Right lobe of liver (tissue), 6 donors: Measurements from ENCODE around the gene HORMAD2. TPM values are rescaled to one million over a fixed set of nuclear protein-coding genes. Genes with fewer than 3 reads are reported as not detected.

Source experiments
- ATAC-seq, 4 donors: fragments of 200-7000 bp; cut with Tn5 transposase; one replicate each; pipeline ENCODE4 v1.9.1; 2020; ENCODE audit warnings: mild to moderate bottlenecking in 4 of 4, moderate library complexity in 4 of 4
- DNase-seq, 3 donors: peaks; one replicate each; pipeline ENCODE4 v3.0.0-alpha.2; 2020
- H3K27ac ChIP-seq, 3 donors: fragments of 200-600 bp; one replicate each; pipeline ENCODE4 v1.8.0; 2022
- H3K27me3 ChIP-seq, 2 donors: fragments of 200-600 bp; one replicate each; pipeline ENCODE4 v1.8.0; 2022
- H3K36me3 ChIP-seq, 4 donors: fragments of 200-600 bp; sonication (generic) in 1 of 4; one replicate each; pipeline versions ENCODE4 v1.5.1 to v1.8.0; 2017 to 2022; ENCODE audit warnings: control low read depth in 1 of 4
- H3K4me1 ChIP-seq, 4 donors: fragments of 200-600 bp; sonication (generic) in 1 of 4; one replicate each; pipeline versions ENCODE4 v1.5.1 to v1.8.0; 2017 to 2022; ENCODE audit warnings: control low read depth in 1 of 4
- H3K4me3 ChIP-seq, 3 donors: fragments of 200-600 bp; one replicate each; pipeline ENCODE4 v1.8.0; 2022
- H3K9me3 ChIP-seq, 4 donors: fragments of 200-600 bp; sonication (generic) in 1 of 4; one replicate each; pipeline versions ENCODE4 v1.5.1 to v1.8.0; 2017 to 2022; ENCODE audit warnings: control low read depth in 1 of 4
- POLR2A ChIP-seq: fragments of 450-650 bp; IDR thresholded peaks from one replicate; pipeline ENCODE4 v1.6.1; 2017; ENCODE audit warnings: antibody characterized with exemption, mild to moderate bottlenecking
- WGBS: methylation state at CpG from one replicate; pipeline ENCODE4 v1.1.6; 2018; ENCODE audit warnings: low coverage, low lambda C conversion rate; ENCODE audit not compliant: insufficient coverage; ENCODE audit errors: missing lambda C conversion rate; 5-methylcytosine and 5-hydroxymethylcytosine counted together
- intact Hi-C, 2 donors: fragments of 100-400 bp; cut with DNase I; formaldehyde crosslinking; loops; one replicate each; pipeline versions ENCODE4 v1.11.2 to v1.14.1; 2022
- total RNA-seq, 6 experiments: library from RNA; depleted of rRNA in 2 of 6; stranded (reverse); fragments of >200 nt in 2 of 6; fragmentation: NEBNext Ultra II Directional in 3 of 6; extraction: Animal tissue kit (Norgen Biotek cat#: 25700) in 3 of 6; gene quantifications; one replicate each; pipeline versions ENCODE4 v1.1.0 to v1.2.4, GENCODE V29; 2016 to 2023
- TF ChIP-seq, protein P1 (sequence below), 4 donors: fragments of 200-600 bp in 3 of 4; fragments of 450-650 bp in 1 of 4; IDR thresholded peaks; one replicate each; pipeline versions ENCODE4 v1.5.1 to v1.8.0; 2016 to 2022; ENCODE audit warnings: antibody characterized with exemption in 4 of 4, mild to moderate bottlenecking in 2 of 4
- donor health status: DM: no; HTN: yes; CAD: no.
- donor health status: DM: no; HTN: no; CAD: no.
- donor health status: DM: no; HTN: no; CAD: no.
- donor health status: DM: no; HTN: yes; CAD: no.
- donor health status: DM: no; HTN: yes; CAD: no.

The HORMAD2 gene
- total RNA-seq, 6 experiments from 2014 or later, result 0.50 to 3.0 (median 1.6) TPM; not detected in 1

DNA sequence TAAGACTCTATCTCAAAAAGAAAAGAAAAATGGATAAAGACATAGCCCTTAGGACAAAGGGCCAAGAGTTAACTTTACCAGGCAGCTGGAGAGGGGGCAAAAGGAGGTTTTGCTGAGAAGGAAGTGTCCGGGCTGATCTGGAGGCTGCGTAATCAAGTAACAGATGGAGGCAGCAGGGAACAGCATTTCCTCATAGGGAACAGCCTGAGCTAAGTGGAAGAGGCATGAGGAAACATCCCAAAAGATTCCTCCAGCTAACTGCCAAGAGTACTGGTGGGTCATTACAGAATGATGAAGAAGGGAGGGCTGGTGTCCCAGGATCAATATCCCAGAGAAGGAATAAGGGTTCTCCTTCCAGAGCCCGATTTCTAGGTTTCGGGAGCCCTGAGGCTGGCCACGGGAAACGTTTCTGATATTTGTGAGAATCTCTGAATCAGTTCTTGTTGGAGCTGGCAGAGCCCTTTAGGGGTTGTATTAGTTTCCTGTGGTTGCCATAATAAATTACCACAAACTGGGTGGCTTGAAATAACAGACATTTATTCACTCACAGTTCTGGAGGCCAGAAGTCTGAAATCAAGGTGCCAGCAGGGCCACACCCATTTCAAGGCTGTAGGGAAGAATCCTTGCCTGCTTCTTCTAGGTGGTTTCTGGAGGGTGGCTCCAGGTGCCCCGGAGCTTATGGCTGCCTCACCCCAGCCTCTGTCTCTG lies 145.1 kb downstream of the HORMAD2 start:
- H3K4me3 ChIP-seq, result no peak overlapping the region
- WGBS, result 49% methylated on average over 6 of the region's 7 CpGs
- ATAC-seq, result no peak
- H3K9me3 ChIP-seq, result no peaks in the 10 kb centered on the region
- no peak for TF ChIP-seq POLR2A
- DNase-seq, result no peak
- intact Hi-C loops, result no loop called here
- H3K27ac ChIP-seq, result no peak overlapping the region
- H3K4me1 ChIP-seq, result no peaks in the 10 kb centered on the region
- H3K27me3 ChIP-seq, result no peaks in the 10 kb centered on the region
- H3K36me3 ChIP-seq, result no peaks in the 10 kb centered on the region

DNA sequence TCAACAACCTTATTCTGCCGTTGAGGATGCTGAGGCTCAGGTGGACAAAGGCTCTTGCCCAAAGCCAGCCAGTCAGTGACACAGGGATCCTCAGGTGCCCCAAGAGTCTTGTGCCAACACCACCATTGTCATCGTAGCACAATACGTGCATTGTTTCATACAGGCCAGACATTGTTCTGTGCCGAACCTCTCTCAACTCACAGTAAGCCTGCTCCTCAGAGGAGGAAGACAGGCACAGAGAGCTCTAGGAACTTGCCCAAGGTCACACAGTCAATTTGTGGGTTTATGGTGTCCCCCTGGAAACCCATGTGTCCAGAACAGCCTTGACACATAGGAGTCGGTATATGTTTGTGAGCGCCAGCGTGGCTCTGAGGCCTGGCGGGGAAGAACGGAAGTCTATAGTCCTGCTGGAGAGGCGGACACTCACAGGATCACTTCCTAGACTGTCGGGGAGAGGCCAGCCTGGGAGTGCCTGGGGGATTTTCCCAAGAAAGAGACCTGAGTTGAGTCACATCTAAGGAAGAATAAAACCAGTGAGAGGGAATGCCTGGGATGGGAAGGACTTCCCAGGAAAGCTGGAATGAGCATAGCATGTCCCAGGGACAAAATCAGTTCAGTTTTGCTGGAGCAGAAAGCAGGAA lies 146.0 kb downstream of the HORMAD2 start:
- intact Hi-C loops, result no loop called here
- no peak for TF ChIP-seq POLR2A
- TF ChIP-seq, protein P1, sequence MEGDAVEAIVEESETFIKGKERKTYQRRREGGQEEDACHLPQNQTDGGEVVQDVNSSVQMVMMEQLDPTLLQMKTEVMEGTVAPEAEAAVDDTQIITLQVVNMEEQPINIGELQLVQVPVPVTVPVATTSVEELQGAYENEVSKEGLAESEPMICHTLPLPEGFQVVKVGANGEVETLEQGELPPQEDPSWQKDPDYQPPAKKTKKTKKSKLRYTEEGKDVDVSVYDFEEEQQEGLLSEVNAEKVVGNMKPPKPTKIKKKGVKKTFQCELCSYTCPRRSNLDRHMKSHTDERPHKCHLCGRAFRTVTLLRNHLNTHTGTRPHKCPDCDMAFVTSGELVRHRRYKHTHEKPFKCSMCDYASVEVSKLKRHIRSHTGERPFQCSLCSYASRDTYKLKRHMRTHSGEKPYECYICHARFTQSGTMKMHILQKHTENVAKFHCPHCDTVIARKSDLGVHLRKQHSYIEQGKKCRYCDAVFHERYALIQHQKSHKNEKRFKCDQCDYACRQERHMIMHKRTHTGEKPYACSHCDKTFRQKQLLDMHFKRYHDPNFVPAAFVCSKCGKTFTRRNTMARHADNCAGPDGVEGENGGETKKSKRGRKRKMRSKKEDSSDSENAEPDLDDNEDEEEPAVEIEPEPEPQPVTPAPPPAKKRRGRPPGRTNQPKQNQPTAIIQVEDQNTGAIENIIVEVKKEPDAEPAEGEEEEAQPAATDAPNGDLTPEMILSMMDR (IDR thresholded peaks at IDR 0.05), result no peak
- 94% methylated on average over 7 of the region's 11 CpGs for WGBS
- no peaks in the 10 kb centered on the region for H3K4me1 ChIP-seq
- no peak overlapping the region for H3K4me3 ChIP-seq
- DNase-seq, result no peak
- H3K9me3 ChIP-seq, result no peaks in the 10 kb centered on the region
- H3K27ac ChIP-seq, result no peak overlapping the region
- ATAC-seq, result no peak
- no peaks in the 10 kb centered on the region for H3K36me3 ChIP-seq
- no peaks in the 10 kb centered on the region for H3K27me3 ChIP-seq

Other genes starting within 250 kb of the HORMAD2 start
- gene ASCC2, start 242.2 kb upstream of the HORMAD2 start, total RNA-seq, result 10 to 100 TPM; 41.2 to 56.1 (median 47.4) TPM
- gene MTMR3, start 197.3 kb upstream of the HORMAD2 start, total RNA-seq, result 10 to 100 TPM; 14.5 to 19.2 (median 18.2) TPM
- 1 to 10 TPM in 3 of 6 experiments, under 1 TPM in 1, not detected in 2; 0.15 to 2.0 (median 1.6) TPM for gene LIF, start 166.3 kb downstream of the HORMAD2 start, total RNA-seq
- gene OSM, start 186.4 kb downstream of the HORMAD2 start, total RNA-seq, result under 1 TPM in 4 of 6 experiments, not detected in 2; 0.10 to 0.75 (median 0.19) TPM
- 1 to 10 TPM in 5 of 6 experiments, under 1 TPM in 1; 0.86 to 8.6 (median 4.0) TPM for gene CASTOR1, start 209.0 kb downstream of the HORMAD2 start, total RNA-seq
- gene TBC1D10A, start 246.5 kb downstream of the HORMAD2 start, total RNA-seq, result 10 to 100 TPM in 3 of 6 experiments, 1 to 10 TPM in 3; 6.6 to 12.6 (median 10.0) TPM